ENCODE measurements around the gene FYN.
"Not testable (repeated sequence)": the region's sequence is repeated elsewhere in the genome, so short reads cannot be mapped to it uniquely, and the experiment has no call there.

FYN gene

DNA sequence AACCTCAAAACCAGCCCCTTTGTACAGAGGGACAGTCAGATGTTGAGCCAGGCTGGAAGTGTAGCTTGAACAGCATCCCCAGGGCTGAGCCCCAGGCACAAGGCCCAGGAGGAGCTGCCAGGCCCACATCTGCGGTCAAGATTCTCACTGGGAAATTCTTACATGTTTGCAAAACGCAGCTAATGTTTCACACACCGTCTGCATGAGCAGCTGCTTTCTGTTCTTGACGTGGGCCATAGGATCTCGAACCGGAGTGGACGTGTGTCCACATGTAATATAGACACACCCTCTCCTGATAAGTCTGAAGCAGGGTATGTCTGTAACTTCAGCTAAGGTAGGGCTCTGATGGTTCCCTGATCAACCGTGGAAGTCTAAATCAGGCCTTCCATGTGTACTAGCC lies 226.3 kb downstream of the FYN start:
- Histone ChIP-seq H3K4me1 (ENCODE audit: control insufficient read depth, low read depth, low read length) (no peaks in the 10 kb centered on the region), H3K27ac (ENCODE audit: low read length) (no peak overlapping the region), H3K9ac (ENCODE audit: low read length) (no peak overlapping the region), H3K9me3 (ENCODE audit: control insufficient read depth, low read depth, low read length) (no peaks in the 10 kb centered on the region), H3K27me3 (ENCODE audit: control insufficient read depth, insufficient read depth, low read length) (no peaks in the 10 kb centered on the region), H3K4me3 (ENCODE audit: low read length) (no peak overlapping the region), H3K36me3 (ENCODE audit: control insufficient read depth, low read depth, low read length) (no peaks in the 10 kb centered on the region)

DNA sequence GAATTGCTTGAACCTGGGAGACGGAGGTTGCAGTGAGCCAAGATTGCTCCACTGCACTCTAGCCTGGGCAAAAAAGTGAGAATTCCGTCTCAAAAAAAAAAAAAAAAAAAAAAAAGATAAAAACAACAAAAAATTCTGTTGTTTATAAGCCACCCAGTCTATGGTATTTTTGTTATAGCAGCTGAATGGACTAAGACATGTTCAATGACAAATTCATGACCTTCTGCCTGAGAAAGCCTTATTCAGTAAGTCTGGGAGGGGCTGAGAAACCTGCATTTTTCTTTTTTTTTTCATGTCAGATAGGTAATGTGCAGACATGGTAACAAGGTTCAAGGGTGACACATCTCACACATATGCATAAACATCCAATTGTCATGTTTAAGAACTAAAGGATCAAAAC lies 227.2 kb downstream of the FYN start:
- Histone ChIP-seq H3K27me3 (ENCODE audit: control insufficient read depth, insufficient read depth, low read length) (no peaks in the 10 kb centered on the region), H3K27ac (ENCODE audit: low read length) (no peak overlapping the region), H3K4me3 (ENCODE audit: low read length) (no peak overlapping the region), H3K9me3 (ENCODE audit: control insufficient read depth, low read depth, low read length) (no peaks in the 10 kb centered on the region), H3K4me1 (ENCODE audit: control insufficient read depth, low read depth, low read length) (no peaks in the 10 kb centered on the region), H3K36me3 (ENCODE audit: control insufficient read depth, low read depth, low read length) (no peaks in the 10 kb centered on the region), H3K9ac (ENCODE audit: low read length) (no peak overlapping the region)

DNA sequence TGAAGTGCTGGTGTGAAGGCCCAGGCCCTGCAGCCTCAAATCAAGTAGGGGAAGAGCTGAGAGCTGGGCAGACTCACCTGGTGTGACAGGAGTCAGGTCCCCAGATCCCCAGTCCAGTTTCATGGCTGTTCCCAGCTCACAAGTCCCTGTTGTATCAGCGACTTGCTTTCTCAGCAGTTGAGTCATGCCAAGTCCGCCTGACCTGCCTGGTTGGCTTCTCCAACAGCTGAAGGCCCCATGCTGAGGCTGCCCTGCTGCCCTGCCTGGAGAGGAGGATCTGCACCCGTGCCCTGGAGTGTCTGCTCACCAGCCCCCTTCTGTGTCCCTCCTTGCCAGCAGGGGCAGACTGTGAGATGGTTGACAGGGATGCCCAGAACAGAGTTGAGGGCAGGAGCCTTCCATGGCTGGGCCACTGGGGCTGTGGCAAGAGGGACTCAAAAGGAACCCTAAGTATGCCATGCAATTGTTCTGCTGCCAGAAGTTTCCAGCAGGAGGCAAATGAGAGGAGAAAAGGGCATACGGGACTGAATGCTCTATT lies 228.3 kb downstream of the FYN start:
- H3K27me3 ChIP-seq (ENCODE audit: control insufficient read depth, insufficient read depth, low read length), result no peaks in the 10 kb centered on the region
- H3K36me3 ChIP-seq (ENCODE audit: control insufficient read depth, low read depth, low read length), result no peaks in the 10 kb centered on the region
- no peaks in the 10 kb centered on the region for H3K9me3 ChIP-seq (ENCODE audit: control insufficient read depth, low read depth, low read length)
- no peak overlapping the region for H3K9ac ChIP-seq (ENCODE audit: low read length)
- H3K4me1 ChIP-seq (ENCODE audit: control insufficient read depth, low read depth, low read length), result no peaks in the 10 kb centered on the region
- no peak overlapping the region for H3K27ac ChIP-seq (ENCODE audit: low read length)
- no peak overlapping the region for H3K4me3 ChIP-seq (ENCODE audit: low read length)

DNA sequence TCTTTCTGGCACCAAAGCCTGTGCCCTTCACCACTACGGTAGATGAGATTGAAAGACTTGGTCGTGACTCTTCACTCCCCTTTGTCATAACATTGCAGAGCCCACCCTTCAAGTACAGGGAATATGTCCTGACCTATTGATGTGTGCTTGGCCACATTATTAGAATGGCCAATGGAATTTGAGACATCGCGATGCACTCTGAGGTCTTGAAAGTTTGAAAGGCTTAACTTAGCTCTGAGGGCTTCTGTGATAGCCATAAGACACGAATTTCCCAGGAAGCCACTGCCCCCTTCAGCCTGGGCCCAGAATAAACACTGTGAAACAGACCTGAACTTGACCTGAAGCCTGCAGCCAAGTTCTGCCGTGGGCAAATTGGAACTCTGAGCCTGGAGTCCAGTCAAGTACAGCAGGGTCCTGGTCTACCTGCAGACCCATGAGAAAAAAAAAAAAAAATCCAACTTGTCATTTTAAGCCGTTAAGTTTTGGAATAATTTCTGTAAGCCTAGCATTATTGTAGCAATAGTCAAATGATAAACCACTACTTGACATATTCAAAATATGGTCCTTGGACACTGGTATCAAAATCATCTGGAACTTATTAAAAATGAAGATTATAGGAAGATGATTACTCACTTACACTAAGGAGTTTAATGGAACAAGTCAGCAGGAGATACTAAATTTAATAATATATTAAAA lies 230.6 kb downstream of the FYN start:
- no peak overlapping the region for H3K9ac ChIP-seq (ENCODE audit: low read length)
- H3K27ac ChIP-seq (ENCODE audit: low read length), result no peak overlapping the region

GRCh38 chr6:111639266-111639665 lies 234.0 kb downstream of the FYN start:
- H3K4me1 ChIP-seq (ENCODE audit: control insufficient read depth, low read depth, low read length), result no peaks in the 10 kb centered on the region
- H3K9ac ChIP-seq (ENCODE audit: low read length), result no peak overlapping the region
- H3K27me3 ChIP-seq (ENCODE audit: control insufficient read depth, insufficient read depth, low read length), result no peaks in the 10 kb centered on the region
- no peaks in the 10 kb centered on the region for H3K36me3 ChIP-seq (ENCODE audit: control insufficient read depth, low read depth, low read length)
- H3K9me3 ChIP-seq (ENCODE audit: control insufficient read depth, low read depth, low read length), result peaks cover 5% of the 10 kb centered on the region
- H3K4me3 ChIP-seq (ENCODE audit: low read length), result no peak overlapping the region
- H3K27ac ChIP-seq (ENCODE audit: low read length), result no peak overlapping the region

More for the DNA sequence above, 230.6 kb downstream of the FYN start:
- H3K36me3 ChIP-seq (ENCODE audit: control insufficient read depth, low read depth, low read length), result no peaks in the 10 kb centered on the region
- no peak overlapping the region for H3K4me3 ChIP-seq (ENCODE audit: low read length)
- peaks cover 5% of the 10 kb centered on the region for H3K9me3 ChIP-seq (ENCODE audit: control insufficient read depth, low read depth, low read length)
- H3K4me1 ChIP-seq (ENCODE audit: control insufficient read depth, low read depth, low read length), result no peaks in the 10 kb centered on the region
- no peaks in the 10 kb centered on the region for H3K27me3 ChIP-seq (ENCODE audit: control insufficient read depth, insufficient read depth, low read length)

- H3K27ac ChIP-seq (ENCODE audit: low read length); H3K9me3 ChIP-seq (ENCODE audit: control insufficient read depth, low read depth, low read length); H3K36me3 ChIP-seq (ENCODE audit: control insufficient read depth, low read depth, low read length); H3K4me3 ChIP-seq (ENCODE audit: low read length); H3K9ac ChIP-seq (ENCODE audit: low read length); H3K27me3 ChIP-seq (ENCODE audit: control insufficient read depth, insufficient read depth, low read length): not testable (repeated sequence)
- H3K4me1 ChIP-seq (ENCODE audit: control insufficient read depth, low read depth, low read length), result peaks cover 19% of the 10 kb centered on the region
Observed at GRCh38 chr6:111634981-111635380, 238.3 kb downstream of the FYN start.

GRCh38 chr6:111633822-111634221 lies 239.4 kb downstream of the FYN start:
- H3K27me3 ChIP-seq (ENCODE audit: control insufficient read depth, insufficient read depth, low read length), result no peaks in the 10 kb centered on the region
- no peaks in the 10 kb centered on the region for H3K36me3 ChIP-seq (ENCODE audit: control insufficient read depth, low read depth, low read length)
- H3K27ac ChIP-seq (ENCODE audit: low read length), result no peak overlapping the region
- H3K9me3 ChIP-seq (ENCODE audit: control insufficient read depth, low read depth, low read length), result no peaks in the 10 kb centered on the region
- no peak overlapping the region for H3K9ac ChIP-seq (ENCODE audit: low read length)
- H3K4me3 ChIP-seq (ENCODE audit: low read length), result no peak overlapping the region
- peaks cover 19% of the 10 kb centered on the region for H3K4me1 ChIP-seq (ENCODE audit: control insufficient read depth, low read depth, low read length)

DNA sequence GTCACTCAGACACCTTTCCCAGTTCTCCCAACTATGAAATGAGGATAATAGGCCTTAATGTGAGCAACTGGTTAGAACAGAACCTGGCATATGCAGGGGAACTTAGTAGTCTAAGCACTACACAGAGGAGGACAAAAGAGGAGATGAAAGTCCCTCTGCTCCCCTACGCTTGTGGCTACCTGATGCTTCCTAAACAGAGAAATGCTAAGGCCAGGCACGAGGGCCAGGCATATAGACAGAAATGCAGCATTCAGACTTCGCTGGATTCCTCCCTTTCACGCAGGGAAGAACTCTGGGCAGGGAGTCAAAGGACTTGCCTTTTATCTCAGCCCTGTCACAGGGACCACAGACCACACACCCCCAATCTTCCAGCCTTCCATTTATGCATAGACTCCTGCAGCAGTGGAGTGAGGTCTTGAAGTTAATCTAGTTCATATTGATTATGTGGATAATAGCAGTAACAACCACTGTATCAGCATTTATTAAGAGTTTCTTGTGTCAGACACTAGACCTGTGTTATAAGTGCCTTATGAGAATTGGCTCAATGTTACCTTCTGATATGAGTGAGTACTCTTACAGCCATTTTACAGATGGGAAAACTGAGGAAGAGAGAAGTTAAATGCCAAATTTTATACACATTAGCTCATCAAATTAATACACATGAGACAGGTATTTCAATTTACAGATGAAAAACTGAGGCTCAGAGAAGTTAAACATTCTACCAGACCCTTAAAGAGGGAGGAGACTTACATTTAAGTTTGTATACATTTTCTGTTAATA lies 240.6 kb downstream of the FYN start:
- Histone ChIP-seq H3K36me3 (ENCODE audit: control insufficient read depth, low read depth, low read length) (no peaks in the 10 kb centered on the region), H3K4me1 (ENCODE audit: control insufficient read depth, low read depth, low read length) (peaks cover 19% of the 10 kb centered on the region), H3K9ac (ENCODE audit: low read length) (no peak overlapping the region), H3K4me3 (ENCODE audit: low read length) (no peak overlapping the region), H3K27me3 (ENCODE audit: control insufficient read depth, insufficient read depth, low read length) (no peaks in the 10 kb centered on the region), H3K9me3 (ENCODE audit: control insufficient read depth, low read depth, low read length) (no peaks in the 10 kb centered on the region), H3K27ac (ENCODE audit: low read length) (no peak overlapping the region)

DNA sequence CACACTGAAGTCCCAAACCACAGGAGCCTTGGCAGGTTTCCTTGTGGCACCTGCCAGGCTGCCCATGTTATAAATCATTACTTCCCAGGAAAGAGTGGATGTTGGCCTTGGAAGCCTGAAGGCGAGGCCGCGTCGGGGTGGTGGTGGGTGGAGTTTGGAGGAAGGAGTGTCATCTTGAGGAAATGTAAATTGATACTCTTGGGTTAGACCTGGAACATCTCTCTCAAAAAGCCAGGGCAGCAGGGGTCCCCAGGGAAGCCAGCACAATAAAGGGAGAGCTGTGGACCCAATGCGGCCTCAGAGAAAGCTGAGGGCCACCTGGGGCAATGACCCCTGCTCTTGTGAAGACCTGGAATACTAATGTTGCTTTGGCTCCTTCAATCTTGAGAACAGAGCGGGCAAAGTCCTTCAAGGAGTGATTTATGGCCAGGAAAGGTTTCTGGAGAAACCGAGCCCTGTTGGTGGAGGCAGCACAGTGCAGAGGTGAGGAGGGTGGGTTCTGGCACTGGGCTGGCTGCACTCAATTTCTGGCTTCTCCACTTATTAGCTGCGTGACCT lies 241.3 kb downstream of the FYN start:
- H3K4me3 ChIP-seq (ENCODE audit: low read length), result no peak overlapping the region
- no peaks in the 10 kb centered on the region for H3K9me3 ChIP-seq (ENCODE audit: control insufficient read depth, low read depth, low read length)
- H3K9ac ChIP-seq (ENCODE audit: low read length), result no peak overlapping the region
- H3K27ac ChIP-seq (ENCODE audit: low read length), result no peak overlapping the region
- no peaks in the 10 kb centered on the region for H3K36me3 ChIP-seq (ENCODE audit: control insufficient read depth, low read depth, low read length)
- H3K4me1 ChIP-seq (ENCODE audit: control insufficient read depth, low read depth, low read length), result peaks cover 19% of the 10 kb centered on the region
- H3K27me3 ChIP-seq (ENCODE audit: control insufficient read depth, insufficient read depth, low read length), result no peaks in the 10 kb centered on the region

GRCh38 chr6:111631018-111631417 lies 242.2 kb downstream of the FYN start:
- H3K4me1 ChIP-seq (ENCODE audit: control insufficient read depth, low read depth, low read length), result peaks cover 19% of the 10 kb centered on the region
- no peaks in the 10 kb centered on the region for H3K27me3 ChIP-seq (ENCODE audit: control insufficient read depth, insufficient read depth, low read length)
- no peak overlapping the region for H3K4me3 ChIP-seq (ENCODE audit: low read length)
- no peaks in the 10 kb centered on the region for H3K9me3 ChIP-seq (ENCODE audit: control insufficient read depth, low read depth, low read length)
- no peak overlapping the region for H3K27ac ChIP-seq (ENCODE audit: low read length)
- no peak overlapping the region for H3K9ac ChIP-seq (ENCODE audit: low read length)
- no peaks in the 10 kb centered on the region for H3K36me3 ChIP-seq (ENCODE audit: control insufficient read depth, low read depth, low read length)

DNA sequence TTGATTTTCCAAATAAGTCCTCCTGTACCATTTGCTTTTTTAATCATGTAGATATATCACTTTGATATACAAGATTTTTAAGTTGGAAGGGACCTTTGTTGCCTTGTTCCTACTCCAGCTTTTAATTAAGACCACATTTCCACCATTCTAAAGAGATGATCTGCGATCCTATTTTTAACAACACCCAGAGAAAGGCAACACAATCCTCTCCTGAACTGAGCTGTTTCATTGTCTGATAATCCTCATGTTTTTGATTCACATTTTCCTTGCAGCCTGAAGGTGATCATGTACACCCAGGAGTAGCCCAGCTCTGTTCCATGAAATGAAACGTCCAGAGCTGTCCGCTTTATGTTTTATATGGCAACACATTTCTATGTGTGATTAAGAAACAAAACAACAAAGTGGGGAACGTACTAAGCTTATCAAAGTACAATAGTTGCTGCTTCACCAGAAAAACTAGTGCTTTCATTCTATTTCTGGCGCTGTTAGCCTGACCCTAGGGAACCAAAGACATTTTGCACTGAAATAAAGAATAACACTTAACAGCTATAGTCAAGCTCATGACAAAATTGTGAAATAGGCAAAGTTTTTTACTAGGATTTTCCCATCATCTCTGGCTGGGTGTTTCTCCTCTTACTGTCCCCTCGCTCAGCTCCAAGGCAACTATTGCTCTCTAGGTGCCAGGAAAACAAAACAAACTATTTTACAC lies 245.0 kb downstream of the FYN start:
- Histone ChIP-seq H3K36me3 (ENCODE audit: control insufficient read depth, low read depth, low read length) (no peaks in the 10 kb centered on the region), H3K9ac (ENCODE audit: low read length) (no peak overlapping the region), H3K4me1 (ENCODE audit: control insufficient read depth, low read depth, low read length) (peaks cover 25% of the 10 kb centered on the region), H3K27me3 (ENCODE audit: control insufficient read depth, insufficient read depth, low read length) (no peaks in the 10 kb centered on the region), H3K27ac (ENCODE audit: low read length) (no peak overlapping the region), H3K9me3 (ENCODE audit: control insufficient read depth, low read depth, low read length) (no peaks in the 10 kb centered on the region), H3K4me3 (ENCODE audit: low read length) (no peak overlapping the region)

Data from iPS-18a (cell line).